Adrenal gland (tissue), 12 donors: ENCODE data around the gene FGF14. TPM values are rescaled to one million over a fixed set of nuclear protein-coding genes. Genes with fewer than 3 reads are reported as not detected.

Experiments used
- DNase-seq, 7 donors: peaks; one replicate each; pipeline ENCODE4 v3.0.0-alpha.2; 2019 to 2020
- H3K27ac ChIP-seq, 5 donors: fragments of 200-600 bp; sonication (generic) in 4 of 5; 1 replicate in 3 of 5; 2 replicates in 2 of 5; pipeline versions ENCODE4 v1.5.1 to v1.8.0; 2016 to 2020; ENCODE audit warnings: mild to moderate bottlenecking in 1 of 5
- H3K27me3 ChIP-seq: fragments of 200-600 bp; 2 replicates; pipeline ENCODE4 v1.8.0; 2021
- H3K36me3 ChIP-seq, 2 donors: fragments of 200-600 bp; replicated peaks in 1 of 2; 1 replicate in 1 of 2; 2 replicates in 1 of 2; pipeline versions ENCODE4 v1.5.1 to v1.8.0; 2018 to 2022
- H3K4me1 ChIP-seq, 2 donors: fragments of 200-600 bp; replicated peaks in 1 of 2; 1 replicate in 1 of 2; 2 replicates in 1 of 2; pipeline versions ENCODE4 v1.5.1 to v1.8.0; 2018 to 2021
- H3K4me3 ChIP-seq, 4 donors: fragments of 200-600 bp; sonication (generic) in 3 of 4; one replicate each; pipeline ENCODE4 v1.5.1; 2016 to 2018
- H3K9me3 ChIP-seq, 3 donors: fragments of 200-600 bp; sonication (generic) in 1 of 3; replicated peaks in 1 of 3; 1 replicate in 2 of 3; 2 replicates in 1 of 3; pipeline versions ENCODE4 v1.5.1 to v1.8.0; 2016 to 2021
- CTCF ChIP-seq, 6 experiments: fragments of 450-650 bp in 4 of 6; fragments of 200-600 bp in 2 of 6; sonication (generic) in 1 of 6; IDR thresholded peaks; 1 replicate in 5 of 6; 2 replicates in 1 of 6; pipeline versions ENCODE4 v1.5.1 to v1.8.0; 2016 to 2021; ENCODE audit warnings: antibody characterized with exemption in 6 of 6, mild to moderate bottlenecking in 2 of 6, moderate library complexity in 1 of 6
- POLR2A ChIP-seq, 2 donors: fragments of 450-650 bp; IDR thresholded peaks; one replicate each; pipeline ENCODE4 v1.6.1; 2017; ENCODE audit warnings: antibody characterized with exemption in 2 of 2, mild to moderate bottlenecking in 2 of 2, moderate library complexity in 1 of 2
- WGBS, 4 donors: extraction: QIAGEN DNeasy Blood & Tissue Kit in 2 of 4; methylation state at CpG; one replicate each; pipeline versions ENCODE4 v1.1.5 to v1.1.7; 2013 to 2017; 5-methylcytosine and 5-hydroxymethylcytosine counted together
- intact Hi-C, 2 donors: fragments of 100-400 bp; cut with DNase I; formaldehyde crosslinking; loops; one replicate each; pipeline versions ENCODE4 v1.14.1 to v1.15.0; 2022 to 2023
- polyA plus RNA-seq, 3 donors: library from polyadenylated mRNA; stranded (reverse); fragments of 200-250 nt in 2 of 3; fragments of 350-450 nt in 1 of 3; fragmentation: Illumina TruSeq in 1 of 3; extraction: RNeasy Lipid Tissue Mini Kit (QIAGEN cat#74804) in 1 of 3; gene quantifications; one replicate each; pipeline ENCODE4 v1.2.3, GENCODE V29; 2013 to 2014
- total RNA-seq, 9 donors: library from RNA; depleted of rRNA in 4 of 9; stranded (reverse); fragments of >200 nt in 4 of 9; fragments of 120-200 nt in 1 of 9; fragmentation: NEBNext Ultra II Directional in 1 of 9; extraction: Animal tissue kit (Norgen Biotek cat#: 25700) in 1 of 9; gene quantifications; one replicate each; pipeline versions ENCODE4 v1.1.0 to v1.2.4, GENCODE V29; 2013 to 2023
- donor health status: healthy with polysubstance abuse.
- donor health status: Bipolar disorder and iron deficiency.
- donor health status: DM: yes; HTN: yes; CAD: no.
- donor health status: DM: no; HTN: no; CAD: no.
- donor health status: DM: no; HTN: no; CAD: no.
- donor health status: DM: yes; HTN: yes; CAD: no.

The FGF14 gene
- total and polyA plus RNA-seq, 12 donors, result 0.32 to 9.3 (median 2.8) TPM; not detected in 2

DNA sequence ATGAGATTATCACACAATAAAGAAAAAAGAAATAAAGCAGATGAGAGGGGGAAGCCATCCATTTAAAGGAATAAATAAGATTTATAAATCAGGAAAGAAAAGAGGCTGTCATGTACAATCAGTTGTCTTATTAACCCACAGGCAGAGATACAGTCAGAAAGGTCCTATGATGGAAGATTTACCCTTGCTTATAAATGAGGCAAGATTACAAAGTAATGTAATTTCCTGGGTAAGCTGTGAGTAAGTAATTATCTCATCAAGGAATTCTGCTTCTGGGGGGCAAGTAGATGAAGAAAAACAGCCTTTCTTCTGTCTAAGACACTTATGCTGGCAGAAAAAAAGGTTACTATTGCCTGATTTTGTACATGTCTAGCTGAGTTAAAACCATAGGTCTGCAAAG, 146.4 kb downstream of the FGF14 start:
- no peaks in the 10 kb centered on the region for H3K27me3 ChIP-seq
- H3K4me1 ChIP-seq, result no peaks in the 10 kb centered on the region
- H3K4me3 ChIP-seq, result no peak overlapping the region
- no peak for DNase-seq
- H3K36me3 ChIP-seq, result no peaks in the 10 kb centered on the region
- TF ChIP-seq CTCF (IDR thresholded peaks at IDR 0.05) (no peak), POLR2A (IDR thresholded peaks at IDR 0.05) (no peak)
- no peaks in the 10 kb centered on the region for H3K9me3 ChIP-seq
- no peak overlapping the region for H3K27ac ChIP-seq
- intact Hi-C loops, result no loop called here

DNA sequence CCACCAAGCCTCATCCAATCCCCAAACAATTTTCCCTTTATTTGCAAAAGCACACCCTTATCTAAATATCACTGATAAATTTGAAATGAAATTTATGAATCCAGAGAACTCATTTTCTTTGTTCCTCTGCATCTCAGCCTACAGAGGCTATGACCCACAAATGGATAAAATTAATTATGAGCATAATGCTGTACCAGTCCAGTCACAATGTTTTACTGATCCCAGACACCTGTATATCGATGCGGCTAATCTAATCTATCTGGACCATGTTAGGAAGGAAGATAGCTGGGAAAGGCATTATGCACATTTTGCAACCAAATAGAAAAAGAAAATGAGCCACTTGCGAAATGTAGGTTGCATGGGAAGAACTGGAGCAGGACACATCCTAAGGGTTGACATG, 150.0 kb downstream of the FGF14 start:
- no peaks in the 10 kb centered on the region for H3K36me3 ChIP-seq
- no peaks in the 10 kb centered on the region for H3K27me3 ChIP-seq
- intact Hi-C loops, result no loop called here
- DNase-seq, result no peak
- H3K27ac ChIP-seq, result no peak overlapping the region
- H3K9me3 ChIP-seq, result no peaks in the 10 kb centered on the region
- 70 to 82% (median 73%) methylated on average over 3 of the region's 3 CpGs for WGBS, 4 donors
- H3K4me1 ChIP-seq, result no peaks in the 10 kb centered on the region
- no peak overlapping the region for H3K4me3 ChIP-seq
- TF ChIP-seq CTCF (IDR thresholded peaks at IDR 0.05) (no peak), POLR2A (IDR thresholded peaks at IDR 0.05) (no peak)

DNA sequence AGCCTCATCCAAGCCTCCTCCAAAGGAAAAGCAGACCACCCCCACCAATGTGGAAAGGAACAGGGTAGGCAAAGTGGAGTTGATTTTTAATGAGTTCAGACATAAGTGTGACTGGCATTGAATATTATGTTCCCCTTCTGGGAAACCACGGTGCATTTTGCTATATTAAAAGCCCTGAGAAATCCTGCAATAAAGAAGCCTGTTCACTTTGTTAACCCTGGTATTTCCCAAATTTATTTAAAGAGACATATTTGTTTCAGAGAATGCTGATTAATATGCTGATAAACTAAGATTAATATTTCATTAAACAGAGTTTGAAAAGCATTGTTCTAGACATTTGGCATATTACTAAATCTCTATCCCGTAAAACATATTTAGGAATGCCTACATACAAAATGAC, 151.4 kb downstream of the FGF14 start:
- intact Hi-C loops, result no loop called here

DNA sequence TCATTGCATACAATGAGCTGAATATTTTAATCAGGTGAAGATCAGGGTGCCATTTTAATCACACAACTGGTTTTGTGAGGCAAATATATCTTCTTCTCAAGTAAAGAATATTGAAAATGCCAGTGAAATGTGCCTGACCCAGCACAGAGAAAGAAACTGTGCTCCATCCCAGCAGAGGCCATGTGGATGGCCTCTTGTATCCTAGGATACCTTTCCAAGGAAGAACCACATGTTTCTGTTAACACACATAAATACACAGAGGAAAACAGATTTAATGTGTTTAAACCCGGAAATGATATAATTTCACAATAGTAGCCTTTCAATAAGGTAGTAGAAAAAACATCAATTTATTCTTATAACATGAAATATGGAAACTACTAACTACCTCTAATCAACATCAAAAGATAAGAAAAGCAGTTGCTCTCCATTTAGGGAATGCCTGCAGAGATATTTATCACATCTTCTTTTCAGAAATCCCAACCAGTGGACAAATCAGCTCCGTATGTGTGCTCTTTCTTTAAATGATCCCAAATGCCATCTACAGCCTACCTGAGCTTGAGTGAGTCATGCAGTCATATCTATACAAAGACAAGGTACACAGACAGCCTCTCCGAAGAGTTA, 157.1 kb downstream of the FGF14 start:
- TF ChIP-seq CTCF (IDR thresholded peaks at IDR 0.05) (no peak), POLR2A (IDR thresholded peaks at IDR 0.05) (no peak)
- no peak for DNase-seq
- Histone ChIP-seq H3K27me3 (no peaks in the 10 kb centered on the region), H3K4me3 (no peak overlapping the region), H3K36me3 (no peaks in the 10 kb centered on the region), H3K4me1 (no peaks in the 10 kb centered on the region), H3K27ac (no peak overlapping the region), H3K9me3 (no peaks in the 10 kb centered on the region)
- intact Hi-C loops, result no loop called here
- 64 to 70% (median 69%) methylated on average over 3 of the region's 3 CpGs for WGBS, 4 donors

More for the DNA sequence above, 151.4 kb downstream of the FGF14 start:
- Histone ChIP-seq H3K27me3 (no peaks in the 10 kb centered on the region), H3K36me3 (no peaks in the 10 kb centered on the region), H3K4me3 (no peak overlapping the region), H3K4me1 (no peaks in the 10 kb centered on the region), H3K9me3 (no peaks in the 10 kb centered on the region), H3K27ac (no peak overlapping the region)
- no peak for TF ChIP-seq POLR2A (IDR thresholded peaks at IDR 0.05)
- no peak for TF ChIP-seq CTCF (IDR thresholded peaks at IDR 0.05)
- WGBS, 4 donors, result 65 to 83% (median 79%) methylated on average over 2 of the region's 2 CpGs
- no peak for DNase-seq
